GM12878 (cell line): ENCODE results near the gene PRSS33. TPM values are rescaled to one million over a fixed set of nuclear protein-coding genes. Genes with fewer than 3 reads are reported as not detected.
A peak's percentile ranks its signal among the peaks of the same experiment; 100 is the strongest.

ENCODE experiments used
- ATAC-seq: fragments of 200-7000 bp; cut with Tn5 transposase; 3 replicates; pipeline ENCODE4 v1.9.1; 2020; ENCODE audit warnings: mild to moderate bottlenecking, moderate library complexity
- BruUV-seq: library from RNA; stranded (reverse); fragments of 400-500 nt; replicated peaks from 2 replicates; lab custom pipeline; 2021; lab: Mats Ljungman, UMichigan
- CTCF ChIA-PET: fragments of 300-600 bp; sonication (Branson Sonifier 250); formaldehyde crosslinking; extraction: SDS; loops from one replicate; lab custom pipeline; 2021; ENCODE audit warnings: inconsistent platforms; lab: Yijun Ruan, JAX
- POLR2A ChIA-PET: fragments of 350-600 bp; formaldehyde crosslinking; extraction: SDS; loops from one replicate; lab custom pipeline; 2021; ENCODE audit warnings: inconsistent platforms; lab: Charles Lee
- RAD21 ChIA-PET: fragments of 300-600 bp; sonication (Branson Sonifier 250); formaldehyde crosslinking; loops from one replicate; lab custom pipeline; 2023; ENCODE audit warnings: antibody characterized with exemption; ENCODE audit not compliant: unreplicated experiment; lab: Charles Lee
- SMC1A ChIA-PET: fragments of 300-600 bp; sonication (Branson Sonifier 250); formaldehyde crosslinking; loops from one replicate; lab custom pipeline; 2023; ENCODE audit not compliant: unreplicated experiment, uncharacterized antibody; lab: Charles Lee
- DNase-seq: peaks from one replicate; pipeline ENCODE4 v3.0.0-alpha.2; 2011; ENCODE audit warnings: low read depth, low spot score
- FAIRE-seq: peaks from 3 replicates; lab custom pipeline; 2011; peaks lifted over from hg19 to GRCh38; lab: Jason Lieb, UNC
- H2AFZ ChIP-seq: 2 replicates; pipeline ENCODE4 v1.6.0; 2011; ENCODE audit warnings: low read depth, low read length, control low read depth; ENCODE audit not compliant: control insufficient read depth
- H3K27ac ChIP-seq: 2 replicates; pipeline ENCODE4 v1.5.1; 2011; ENCODE audit warnings: control low read depth; ENCODE audit not compliant: control insufficient read depth, insufficient read depth
- H3K27me3 ChIP-seq, 2 experiments: replicated peaks in 1 of 2; 2 replicates each; pipeline versions ENCODE4 v1.6.0 to v1.6.1; 2011; ENCODE audit warnings: low read length in 1 of 2; ENCODE audit not compliant: control insufficient read depth in 2 of 2, insufficient read depth in 2 of 2
- H3K36me3 ChIP-seq, 2 experiments: 2 replicates each; pipeline ENCODE4 v1.5.1; 2011; ENCODE audit warnings: low read length in 1 of 2; ENCODE audit not compliant: control insufficient read depth in 2 of 2, insufficient read depth in 2 of 2
- H3K4me1 ChIP-seq: 2 replicates; pipeline ENCODE4 v1.6.1; 2011; ENCODE audit warnings: mild to moderate bottlenecking, low read length, moderate library complexity, mixed read lengths; ENCODE audit not compliant: control insufficient read depth, insufficient read depth
- H3K4me2 ChIP-seq: 2 replicates; pipeline ENCODE4 v1.6.0; 2011; ENCODE audit warnings: control low read depth; ENCODE audit not compliant: control insufficient read depth, insufficient read depth
- H3K4me3 ChIP-seq: fragments of 200-600 bp; sonication (generic); 2 replicates; pipeline ENCODE4 v1.5.1; 2016
- H3K79me2 ChIP-seq: 2 replicates; pipeline ENCODE4 v1.6.0; 2011; ENCODE audit warnings: low read length; ENCODE audit not compliant: control insufficient read depth, insufficient read depth
- H3K9ac ChIP-seq: 2 replicates; pipeline ENCODE4 v1.8.0; 2011; ENCODE audit warnings: low read length, control low read depth, mixed read lengths; ENCODE audit not compliant: control insufficient read depth, insufficient read depth
- H3K9me3 ChIP-seq: replicated peaks from 3 replicates; pipeline ENCODE4 v1.5.1; 2011; ENCODE audit warnings: mild to moderate bottlenecking, low read length; ENCODE audit not compliant: control insufficient read depth, insufficient read depth
- H4K20me1 ChIP-seq: 2 replicates; pipeline ENCODE4 v1.6.0; 2011; ENCODE audit not compliant: control insufficient read depth, insufficient read depth
- BACH1 ChIP-seq: fragments of 450-650 bp; IDR thresholded peaks from 2 replicates; pipeline ENCODE4 v1.6.1; 2017; ENCODE audit warnings: mild to moderate bottlenecking, borderline replicate concordance
- BCL11A ChIP-seq: IDR thresholded peaks from 2 replicates; pipeline ENCODE4 v1.6.1; 2011; ENCODE audit warnings: low read depth, low read length
- CBX5 ChIP-seq: sonication (generic); IDR thresholded peaks from 2 replicates; pipeline ENCODE4 v1.6.1; 2016; ENCODE audit warnings: low read depth, moderate library complexity, mild to moderate bottlenecking, inconsistent platforms
- IRF4 ChIP-seq: IDR thresholded peaks from 2 replicates; pipeline ENCODE4 v1.6.1; 2011; ENCODE audit warnings: low read depth, low read length
- KLF5 ChIP-seq: fragments of 450-650 bp; IDR thresholded peaks from 2 replicates; pipeline ENCODE4 v1.6.1; 2014; ENCODE audit warnings: mild to moderate bottlenecking; ENCODE audit not compliant: partially characterized antibody
- NFYB ChIP-seq: IDR thresholded peaks from 2 replicates; pipeline ENCODE4 v1.6.1; 2011; ENCODE audit warnings: low read depth, mild to moderate bottlenecking, low read length, improper control_type of control experiment, moderate library complexity; ENCODE audit not compliant: insufficient read depth
- POLR2A ChIP-seq: IDR thresholded peaks from 2 replicates; pipeline ENCODE4 v1.6.1; 2011; ENCODE audit warnings: low read depth, mild to moderate bottlenecking, low read length
- POLR2AphosphoS5 ChIP-seq: IDR thresholded peaks from 2 replicates; pipeline ENCODE4 v1.6.1; 2011; ENCODE audit warnings: mild to moderate bottlenecking, low read length, inconsistent platforms
- POU2F2 ChIP-seq: IDR thresholded peaks from 3 replicates; pipeline ENCODE4 v1.6.1; 2011; ENCODE audit warnings: low read depth, mild to moderate bottlenecking, low read length, borderline replicate concordance
- RELA ChIP-seq: fragments of 450-650 bp; IDR thresholded peaks from 2 replicates; pipeline ENCODE4 v1.8.0; 2014; ENCODE audit warnings: borderline replicate concordance; ENCODE audit not compliant: partially characterized antibody
- RFX5 ChIP-seq: IDR thresholded peaks from 2 replicates; pipeline ENCODE4 v1.6.1; 2011; ENCODE audit warnings: low read depth, low read length, improper control_type of control experiment
- WGBS: methylation state at CpG from one replicate; pipeline ENCODE4 v1.1.6; 2016; ENCODE audit warnings: low lambda C conversion rate; ENCODE audit not compliant: insufficient replicate concordance, insufficient coverage; ENCODE audit errors: missing lambda C conversion rate; 5-methylcytosine and 5-hydroxymethylcytosine counted together
- in situ Hi-C: fragments of 300-500 bp; cut with MboI; formaldehyde crosslinking; loops from 9 replicates; pipeline ENCODE4 v1.14.3; 2018; ENCODE audit warnings: mixed read lengths
- intact Hi-C: fragments of 100-400 bp; cut with micrococcal nuclease; formaldehyde crosslinking; loops from one replicate; pipeline ENCODE4 v1.14.2; 2022; ENCODE audit not compliant: unreplicated experiment
- polyA plus RNA-seq, 11 experiments: library from polyadenylated mRNA; depleted of rRNA in 4 of 11; unstranded in 6 of 11; stranded (reverse) in 5 of 11; fragments of >200 nt; fragmentation: Nextera tagmentation in 4 of 11; fragmentation: Illumina TruSeq in 1 of 11; extraction: Ambion mirVana in 4 of 11; extraction: Trizol in 1 of 11; gene quantifications; 1 replicate in 1 of 11; 2 replicates in 10 of 11; pipeline versions ENCODE4 v1.2.1 to v1.2.3, GENCODE V29; 2011 to 2016; ENCODE audit warnings: inconsistent platforms in 2 of 11, missing spikeins in 2 of 11, low read depth in 1 of 11
- total RNA-seq, 4 experiments: library from RNA; depleted of rRNA in 3 of 4; stranded (reverse); fragments of >200 nt in 3 of 4; fragmentation: Illumina TruSeq in 1 of 4; extraction: Trizol in 1 of 4; gene quantifications; 2 replicates each; pipeline versions ENCODE4 v1.2.1 to v1.2.3, GENCODE V29; 2013 to 2021
- TF ChIP-seq, protein P1 (sequence below): fragments of 450-650 bp; IDR thresholded peaks from 2 replicates; pipeline ENCODE4 v1.6.1; 2017; ENCODE audit warnings: mild to moderate bottlenecking, moderate library complexity
- TF ChIP-seq, protein P2 (sequence below): IDR thresholded peaks from 2 replicates; pipeline ENCODE4 v1.6.1; 2011; ENCODE audit warnings: low read depth, low read length, improper control_type of control experiment, borderline replicate concordance
- TF ChIP-seq, protein P3 (sequence below): fragments of 450-650 bp; IDR thresholded peaks from 2 replicates; pipeline ENCODE4 v1.6.1; 2017; ENCODE audit warnings: mild to moderate bottlenecking, moderate library complexity
- TF ChIP-seq, protein P4 (sequence below): IDR thresholded peaks from 2 replicates; pipeline ENCODE4 v1.6.1; 2012; ENCODE audit warnings: low read depth, low read length, improper control_type of control experiment

The PRSS33 gene
- total and polyA plus RNA-seq, 10 of the 15 experiments (the other 5 are each of a cell fraction or from before 2014, with no cell fraction given): not detected

DNA sequence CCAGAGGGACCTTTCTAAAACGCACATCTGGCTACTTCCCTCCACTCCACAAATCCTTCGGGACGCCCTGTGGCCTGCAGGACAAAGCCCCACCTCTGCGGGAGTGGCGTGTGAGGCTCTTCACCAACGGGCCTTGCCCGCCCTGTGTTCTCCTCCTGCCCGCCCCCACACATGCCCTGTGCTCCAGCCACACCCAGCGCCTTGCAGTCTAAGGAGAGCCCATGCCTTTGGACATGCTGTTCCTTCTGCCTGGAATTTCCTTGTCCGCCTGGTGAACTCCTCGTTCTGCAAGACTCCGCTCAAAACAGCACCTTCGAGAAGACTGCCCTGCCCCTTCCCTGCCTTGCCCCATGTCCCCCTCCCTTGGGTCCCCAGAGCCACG is 17.7 kb downstream of the PRSS33 start:
- no peaks in the 10 kb centered on the region for H3K4me1 ChIP-seq
- in situ Hi-C loops: no loop called here
- H3K4me3 ChIP-seq: no peak overlapping the region
- no peak overlapping the region for H2AFZ ChIP-seq
- no peak for DNase-seq
- no peaks in the 10 kb centered on the region for H3K27me3 ChIP-seq
- BruUV-seq: no TSS peak
- H4K20me1 ChIP-seq: no peaks in the 10 kb centered on the region; the same call in none of the 2 replicates
- H3K79me2 ChIP-seq: peaks cover 4% of the 10 kb centered on the region
- H3K9ac ChIP-seq: no peak overlapping the region
- CTCF ChIA-PET: no interaction called here
- RAD21 ChIA-PET: no interaction called here
- ATAC-seq: peak; percentile 3; the same call in 1 of the 3 replicates
- no peak for FAIRE-seq
- TF ChIP-seq POLR2AphosphoS5 (0 out of 2 replicates have a peak, but pooled peaks have one; percentile 7), POU2F2 (0 out of 3 replicates have a peak, but pooled peaks have one; percentile 3), BCL11A (no peak), NFYB (no peak), BACH1 (no peak), IRF4 (no peak), POLR2A (peak; percentile 32; the same call in 1 of the 2 replicates), RFX5 (no peak), KLF5 (no peak), CBX5 (no peak), RELA (no peak)
- TF ChIP-seq, protein P1, sequence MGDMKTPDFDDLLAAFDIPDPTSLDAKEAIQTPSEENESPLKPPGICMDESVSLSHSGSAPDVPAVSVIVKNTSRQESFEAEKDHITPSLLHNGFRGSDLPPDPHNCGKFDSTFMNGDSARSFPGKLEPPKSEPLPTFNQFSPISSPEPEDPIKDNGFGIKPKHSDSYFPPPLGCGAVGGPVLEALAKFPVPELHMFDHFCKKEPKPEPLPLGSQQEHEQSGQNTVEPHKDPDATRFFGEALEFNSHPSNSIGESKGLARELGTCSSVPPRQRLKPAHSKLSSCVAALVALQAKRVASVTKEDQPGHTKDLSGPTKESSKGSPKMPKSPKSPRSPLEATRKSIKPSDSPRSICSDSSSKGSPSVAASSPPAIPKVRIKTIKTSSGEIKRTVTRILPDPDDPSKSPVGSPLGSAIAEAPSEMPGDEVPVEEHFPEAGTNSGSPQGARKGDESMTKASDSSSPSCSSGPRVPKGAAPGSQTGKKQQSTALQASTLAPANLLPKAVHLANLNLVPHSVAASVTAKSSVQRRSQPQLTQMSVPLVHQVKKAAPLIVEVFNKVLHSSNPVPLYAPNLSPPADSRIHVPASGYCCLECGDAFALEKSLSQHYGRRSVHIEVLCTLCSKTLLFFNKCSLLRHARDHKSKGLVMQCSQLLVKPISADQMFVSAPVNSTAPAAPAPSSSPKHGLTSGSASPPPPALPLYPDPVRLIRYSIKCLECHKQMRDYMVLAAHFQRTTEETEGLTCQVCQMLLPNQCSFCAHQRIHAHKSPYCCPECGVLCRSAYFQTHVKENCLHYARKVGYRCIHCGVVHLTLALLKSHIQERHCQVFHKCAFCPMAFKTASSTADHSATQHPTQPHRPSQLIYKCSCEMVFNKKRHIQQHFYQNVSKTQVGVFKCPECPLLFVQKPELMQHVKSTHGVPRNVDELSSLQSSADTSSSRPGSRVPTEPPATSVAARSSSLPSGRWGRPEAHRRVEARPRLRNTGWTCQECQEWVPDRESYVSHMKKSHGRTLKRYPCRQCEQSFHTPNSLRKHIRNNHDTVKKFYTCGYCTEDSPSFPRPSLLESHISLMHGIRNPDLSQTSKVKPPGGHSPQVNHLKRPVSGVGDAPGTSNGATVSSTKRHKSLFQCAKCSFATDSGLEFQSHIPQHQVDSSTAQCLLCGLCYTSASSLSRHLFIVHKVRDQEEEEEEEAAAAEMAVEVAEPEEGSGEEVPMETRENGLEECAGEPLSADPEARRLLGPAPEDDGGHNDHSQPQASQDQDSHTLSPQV: no peak
- TF ChIP-seq, protein P2, sequence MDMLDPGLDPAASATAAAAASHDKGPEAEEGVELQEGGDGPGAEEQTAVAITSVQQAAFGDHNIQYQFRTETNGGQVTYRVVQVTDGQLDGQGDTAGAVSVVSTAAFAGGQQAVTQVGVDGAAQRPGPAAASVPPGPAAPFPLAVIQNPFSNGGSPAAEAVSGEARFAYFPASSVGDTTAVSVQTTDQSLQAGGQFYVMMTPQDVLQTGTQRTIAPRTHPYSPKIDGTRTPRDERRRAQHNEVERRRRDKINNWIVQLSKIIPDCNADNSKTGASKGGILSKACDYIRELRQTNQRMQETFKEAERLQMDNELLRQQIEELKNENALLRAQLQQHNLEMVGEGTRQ: no peak
- TF ChIP-seq, protein P3, sequence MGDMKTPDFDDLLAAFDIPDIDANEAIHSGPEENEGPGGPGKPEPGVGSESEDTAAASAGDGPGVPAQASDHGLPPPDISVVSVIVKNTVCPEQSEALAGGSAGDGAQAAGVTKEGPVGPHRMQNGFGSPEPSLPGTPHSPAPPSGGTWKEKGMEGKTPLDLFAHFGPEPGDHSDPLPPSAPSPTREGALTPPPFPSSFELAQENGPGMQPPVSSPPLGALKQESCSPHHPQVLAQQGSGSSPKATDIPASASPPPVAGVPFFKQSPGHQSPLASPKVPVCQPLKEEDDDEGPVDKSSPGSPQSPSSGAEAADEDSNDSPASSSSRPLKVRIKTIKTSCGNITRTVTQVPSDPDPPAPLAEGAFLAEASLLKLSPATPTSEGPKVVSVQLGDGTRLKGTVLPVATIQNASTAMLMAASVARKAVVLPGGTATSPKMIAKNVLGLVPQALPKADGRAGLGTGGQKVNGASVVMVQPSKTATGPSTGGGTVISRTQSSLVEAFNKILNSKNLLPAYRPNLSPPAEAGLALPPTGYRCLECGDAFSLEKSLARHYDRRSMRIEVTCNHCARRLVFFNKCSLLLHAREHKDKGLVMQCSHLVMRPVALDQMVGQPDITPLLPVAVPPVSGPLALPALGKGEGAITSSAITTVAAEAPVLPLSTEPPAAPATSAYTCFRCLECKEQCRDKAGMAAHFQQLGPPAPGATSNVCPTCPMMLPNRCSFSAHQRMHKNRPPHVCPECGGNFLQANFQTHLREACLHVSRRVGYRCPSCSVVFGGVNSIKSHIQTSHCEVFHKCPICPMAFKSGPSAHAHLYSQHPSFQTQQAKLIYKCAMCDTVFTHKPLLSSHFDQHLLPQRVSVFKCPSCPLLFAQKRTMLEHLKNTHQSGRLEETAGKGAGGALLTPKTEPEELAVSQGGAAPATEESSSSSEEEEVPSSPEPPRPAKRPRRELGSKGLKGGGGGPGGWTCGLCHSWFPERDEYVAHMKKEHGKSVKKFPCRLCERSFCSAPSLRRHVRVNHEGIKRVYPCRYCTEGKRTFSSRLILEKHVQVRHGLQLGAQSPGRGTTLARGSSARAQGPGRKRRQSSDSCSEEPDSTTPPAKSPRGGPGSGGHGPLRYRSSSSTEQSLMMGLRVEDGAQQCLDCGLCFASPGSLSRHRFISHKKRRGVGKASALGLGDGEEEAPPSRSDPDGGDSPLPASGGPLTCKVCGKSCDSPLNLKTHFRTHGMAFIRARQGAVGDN: no peak
- TF ChIP-seq, protein P4, sequence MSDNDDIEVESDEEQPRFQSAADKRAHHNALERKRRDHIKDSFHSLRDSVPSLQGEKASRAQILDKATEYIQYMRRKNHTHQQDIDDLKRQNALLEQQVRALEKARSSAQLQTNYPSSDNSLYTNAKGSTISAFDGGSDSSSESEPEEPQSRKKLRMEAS: no peak
- SMC1A ChIA-PET: interaction anchor here (1.6 kb wide), 1 partner anchor 23 kb away, joined by 3 read pairs; no protein-coding TSS in a partner anchor
- no peak overlapping the region for H3K27ac ChIP-seq
- 75% methylated on average over 13 of the region's 14 CpGs for WGBS
- H3K9me3 ChIP-seq: no peaks in the 10 kb centered on the region; the same call in 2 of the 3 replicates
- intact Hi-C loops: no loop called here
- no peak overlapping the region for H3K4me2 ChIP-seq
- peaks cover 51 to 53% of the 10 kb centered on the region in 2 experiments for H3K36me3 ChIP-seq
- POLR2A ChIA-PET: no interaction called here
